Type B pancreatic cell (in vitro differentiated cells): ENCODE results near the gene C9. TPM values are rescaled to one million over a fixed set of nuclear protein-coding genes. Genes with fewer than 3 reads are reported as not detected.
"Not testable (repeated sequence)": the region's sequence is repeated elsewhere in the genome, so short reads cannot be mapped to it uniquely, and the experiment has no call there.

Experiments
- DNase-seq: peaks from one replicate; pipeline ENCODE4 v3.0.0; 2021; ENCODE audit warnings: mixed read lengths; ENCODE audit not compliant: unreplicated experiment; ENCODE audit errors: extremely low spot score
- H3K27ac Mint-ChIP-seq: 2 replicates; pipeline ENCODE4 v1.8.0; 2021; ENCODE audit warnings: mild to moderate bottlenecking, mixed read lengths
- H3K27me3 Mint-ChIP-seq: 2 replicates; pipeline ENCODE4 v1.8.0; 2021; ENCODE audit warnings: mixed read lengths
- H3K36me3 Mint-ChIP-seq: 2 replicates; pipeline ENCODE4 v1.8.0; 2021; ENCODE audit warnings: mixed read lengths
- H3K4me1 Mint-ChIP-seq: one replicate; pipeline ENCODE4 v1.8.0; 2021; ENCODE audit warnings: mixed read lengths; ENCODE audit not compliant: unreplicated experiment
- H3K4me3 Mint-ChIP-seq: 2 replicates; pipeline ENCODE4 v1.8.0; 2021; ENCODE audit warnings: mild to moderate bottlenecking, mixed read lengths
- H3K9me3 Mint-ChIP-seq: 2 replicates; pipeline ENCODE4 v1.8.0; 2021; ENCODE audit warnings: mixed read lengths
- total RNA-seq: library from RNA; stranded (reverse); gene quantifications from 2 replicates; pipeline ENCODE4 v1.2.1, GENCODE V29; 2021; ENCODE audit warnings: low replicate concordance
- TF ChIP-seq, protein P1 (sequence below): fragments of 200-600 bp; sonication (generic); conservative IDR thresholded peaks from 2 replicates; pipeline ENCODE4 v1.5.0; 2021; ENCODE audit warnings: antibody characterized with exemption, mild to moderate bottlenecking

The C9 gene
- total RNA-seq, 1 donor from 2014 or later = not detected

- H3K36me3 Mint-ChIP-seq = peaks cover 14% of the 10 kb centered on the region
- no peak overlapping the region for H3K4me3 Mint-ChIP-seq
- no peaks in the 10 kb centered on the region for H3K27me3 Mint-ChIP-seq
- no peaks in the 10 kb centered on the region for H3K9me3 Mint-ChIP-seq
- H3K27ac Mint-ChIP-seq = no peak overlapping the region
- TF ChIP-seq, protein P1, sequence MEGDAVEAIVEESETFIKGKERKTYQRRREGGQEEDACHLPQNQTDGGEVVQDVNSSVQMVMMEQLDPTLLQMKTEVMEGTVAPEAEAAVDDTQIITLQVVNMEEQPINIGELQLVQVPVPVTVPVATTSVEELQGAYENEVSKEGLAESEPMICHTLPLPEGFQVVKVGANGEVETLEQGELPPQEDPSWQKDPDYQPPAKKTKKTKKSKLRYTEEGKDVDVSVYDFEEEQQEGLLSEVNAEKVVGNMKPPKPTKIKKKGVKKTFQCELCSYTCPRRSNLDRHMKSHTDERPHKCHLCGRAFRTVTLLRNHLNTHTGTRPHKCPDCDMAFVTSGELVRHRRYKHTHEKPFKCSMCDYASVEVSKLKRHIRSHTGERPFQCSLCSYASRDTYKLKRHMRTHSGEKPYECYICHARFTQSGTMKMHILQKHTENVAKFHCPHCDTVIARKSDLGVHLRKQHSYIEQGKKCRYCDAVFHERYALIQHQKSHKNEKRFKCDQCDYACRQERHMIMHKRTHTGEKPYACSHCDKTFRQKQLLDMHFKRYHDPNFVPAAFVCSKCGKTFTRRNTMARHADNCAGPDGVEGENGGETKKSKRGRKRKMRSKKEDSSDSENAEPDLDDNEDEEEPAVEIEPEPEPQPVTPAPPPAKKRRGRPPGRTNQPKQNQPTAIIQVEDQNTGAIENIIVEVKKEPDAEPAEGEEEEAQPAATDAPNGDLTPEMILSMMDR = no peak
- peaks cover 29% of the 10 kb centered on the region for H3K4me1 Mint-ChIP-seq
- DNase-seq = no peak
These were observed 44.7 kb upstream of the C9 start for GRCh38 chr5:39409033-39409432.

DNA sequence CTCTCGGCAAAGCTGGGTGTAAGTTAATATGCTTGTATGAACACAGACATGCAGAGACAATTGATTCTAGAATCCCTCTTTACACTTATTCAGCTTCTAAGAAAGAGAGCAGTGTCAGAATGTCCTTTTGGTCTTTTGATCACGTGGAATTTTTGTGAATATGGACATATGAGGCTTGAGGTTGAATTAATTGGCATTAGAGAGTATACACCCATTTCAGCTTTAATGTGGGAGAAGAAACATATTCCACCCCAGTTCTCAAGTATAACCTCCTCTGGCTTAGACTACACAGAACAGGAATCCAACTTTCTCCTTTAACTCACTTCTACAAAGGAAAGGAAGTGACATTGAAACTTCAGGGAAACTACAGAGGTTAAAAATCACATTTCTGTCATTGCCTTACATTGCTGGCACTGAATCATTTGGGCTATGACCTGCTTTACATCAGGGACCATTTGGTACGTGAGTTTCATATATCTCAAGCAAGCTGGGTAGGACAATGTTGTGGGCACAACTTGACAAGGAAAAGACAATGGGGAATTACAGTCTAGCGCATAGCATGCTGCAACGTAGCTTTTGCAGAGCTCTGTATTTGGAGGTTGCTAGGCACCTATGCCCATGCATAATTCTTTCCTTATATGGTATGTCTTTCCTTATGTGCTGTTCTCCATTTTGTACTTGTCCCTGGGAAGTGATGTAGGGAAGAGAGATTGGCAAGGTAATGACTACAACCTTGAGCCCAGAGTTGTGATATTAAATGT is 41.0 kb upstream of the C9 start:
- Mint-ChIP-seq H3K4me3 (no peak overlapping the region), H3K27me3 (no peaks in the 10 kb centered on the region), H3K9me3 (peaks cover 6% of the 10 kb centered on the region), H3K36me3 (peaks cover 17% of the 10 kb centered on the region), H3K4me1 (peaks cover 29% of the 10 kb centered on the region), H3K27ac (no peak overlapping the region)
- DNase-seq = no peak
- TF ChIP-seq, protein P1 = no peak

- not testable (repeated sequence) for H3K27me3 Mint-ChIP-seq, H3K9me3 Mint-ChIP-seq, DNase-seq, H3K27ac Mint-ChIP-seq, H3K4me3 Mint-ChIP-seq
- peaks cover 27% of the 10 kb centered on the region for H3K4me1 Mint-ChIP-seq
- peaks cover 17% of the 10 kb centered on the region for H3K36me3 Mint-ChIP-seq
These were observed 39.5 kb upstream of the C9 start for GRCh38 chr5:39403761-39404160.

- DNase-seq, H3K27me3 Mint-ChIP-seq, H3K27ac Mint-ChIP-seq, H3K4me3 Mint-ChIP-seq, H3K9me3 Mint-ChIP-seq: not testable (repeated sequence)
- peaks cover 15% of the 10 kb centered on the region for H3K36me3 Mint-ChIP-seq
- H3K4me1 Mint-ChIP-seq = peaks cover 28% of the 10 kb centered on the region
These were observed 37.8 kb upstream of the C9 start for GRCh38 chr5:39402140-39402539.

- no peak for DNase-seq
- Mint-ChIP-seq H3K9me3 (peaks cover 6% of the 10 kb centered on the region), H3K27me3 (no peaks in the 10 kb centered on the region), H3K27ac (peak overlapping the region; percentile 52), H3K36me3 (peaks cover 12% of the 10 kb centered on the region), H3K4me1 (peaks cover 36% of the 10 kb centered on the region), H3K4me3 (peak overlapping the region; percentile 12)
- TF ChIP-seq, protein P1 = no peak
These were observed 36.7 kb upstream of the C9 start for GRCh38 chr5:39400713-39401578.

DNA sequence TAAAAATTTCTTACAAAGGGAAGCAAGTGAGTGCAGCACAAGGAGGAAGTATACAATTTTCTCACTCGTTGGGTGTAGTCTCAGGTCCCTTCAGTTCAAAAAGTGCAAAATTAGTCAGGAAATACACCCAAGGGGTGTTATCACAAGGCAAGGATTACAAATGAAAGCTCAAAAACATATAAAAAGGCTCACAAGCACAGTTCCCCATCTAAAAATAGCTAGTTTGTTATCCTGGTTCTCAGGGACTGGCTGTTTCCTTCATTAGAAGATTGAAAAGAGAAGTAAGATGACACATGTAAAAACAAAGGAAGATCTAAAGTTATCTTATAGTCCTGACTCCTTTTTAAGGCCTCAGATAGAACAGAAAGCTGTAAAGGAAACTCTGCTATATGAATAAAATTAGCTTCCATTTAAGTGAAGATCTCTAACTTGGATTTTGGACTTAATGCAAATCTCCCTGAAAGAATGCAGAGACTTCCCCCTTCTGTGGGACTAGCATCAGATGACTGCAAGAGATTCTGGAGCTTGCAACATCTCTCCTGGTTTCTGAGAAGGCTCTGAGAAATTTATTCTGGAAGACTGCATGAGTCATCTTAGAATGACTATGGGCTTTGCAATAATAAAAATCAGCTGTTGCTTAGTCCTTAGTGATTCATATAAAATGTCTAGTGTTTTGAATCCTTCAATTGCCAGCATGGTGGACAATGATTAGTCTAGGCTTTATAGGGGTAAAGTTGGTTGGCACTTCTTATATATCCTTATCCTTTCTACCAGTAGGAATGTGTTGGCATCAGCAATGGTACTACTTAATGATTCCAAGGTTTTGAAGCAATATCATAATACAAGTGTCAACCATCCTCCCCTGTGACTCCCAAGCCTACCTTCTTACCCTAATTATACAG is 35.1 kb upstream of the C9 start:
- H3K4me3 Mint-ChIP-seq = no peak overlapping the region
- peaks cover 6% of the 10 kb centered on the region for H3K9me3 Mint-ChIP-seq
- peak overlapping the region; percentile 25 for H3K27ac Mint-ChIP-seq
- peaks cover 14% of the 10 kb centered on the region for H3K36me3 Mint-ChIP-seq
- H3K4me1 Mint-ChIP-seq = peaks cover 47% of the 10 kb centered on the region
- H3K27me3 Mint-ChIP-seq = no peaks in the 10 kb centered on the region
- no peak for DNase-seq
- TF ChIP-seq, protein P1 = no peak
